ENCODE measurements around the gene CDCA4.
A peak's percentile ranks its signal among the peaks of the same experiment; 100 is the strongest.

Gene CDCA4

GRCh38 chr14:104992501-104992900 lies 28.4 kb downstream of the CDCA4 start:
- DNase-seq, result no peak
- H3K9me3 Mint-ChIP-seq, result peaks cover 4% of the 10 kb centered on the region
- no peaks in the 10 kb centered on the region for H3K36me3 Mint-ChIP-seq
- peaks cover 14% of the 10 kb centered on the region for H3K27me3 Mint-ChIP-seq
- CTCF ChIA-PET, result no interaction called here
- no peak overlapping the region for H3K27ac Mint-ChIP-seq
- H3K4me1 Mint-ChIP-seq, result no peaks in the 10 kb centered on the region
- no peak overlapping the region for H3K4me3 Mint-ChIP-seq

GRCh38 chr14:104991896-104992230 lies 29.0 kb downstream of the CDCA4 start:
- peaks cover 20% of the 10 kb centered on the region for H3K27me3 Mint-ChIP-seq
- H3K4me1 Mint-ChIP-seq, result peaks cover 3% of the 10 kb centered on the region
- DNase-seq, result no peak
- H3K36me3 Mint-ChIP-seq, result no peaks in the 10 kb centered on the region
- H3K27ac Mint-ChIP-seq, result peak overlapping the region; percentile 73
- H3K4me3 Mint-ChIP-seq, result no peak overlapping the region
- peaks cover 4% of the 10 kb centered on the region for H3K9me3 Mint-ChIP-seq
- CTCF ChIA-PET, result no interaction called here

DNA sequence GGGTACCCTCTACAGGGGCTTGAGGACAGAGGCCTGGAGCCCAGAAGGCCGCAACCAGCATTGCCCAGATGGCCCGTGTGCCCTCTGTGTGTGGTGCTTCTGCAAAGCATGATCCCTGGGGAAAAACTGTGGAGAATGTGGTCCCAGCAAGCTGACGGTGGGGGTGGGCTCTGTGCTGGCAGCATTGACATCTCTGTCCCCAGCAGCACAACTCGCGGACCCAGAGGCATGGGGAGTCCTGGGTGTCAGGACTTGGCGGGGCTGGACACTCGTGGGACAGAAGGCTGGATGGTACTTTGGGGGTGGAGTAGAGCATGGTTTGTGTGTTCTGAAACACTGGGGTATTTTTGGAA lies 31.0 kb downstream of the CDCA4 start:
- peaks cover 6% of the 10 kb centered on the region for H3K4me1 Mint-ChIP-seq
- no peak overlapping the region for H3K4me3 Mint-ChIP-seq
- peaks cover 4% of the 10 kb centered on the region for H3K9me3 Mint-ChIP-seq
- CTCF ChIA-PET, result interaction anchor here (0.8 kb wide), 1 partner anchor 51 kb away, joined by 3 read pairs; no protein-coding TSS in a partner anchor
- DNase-seq, result no peak
- H3K27ac Mint-ChIP-seq, result no peak overlapping the region
- H3K27me3 Mint-ChIP-seq, result peaks cover 29% of the 10 kb centered on the region
- no peaks in the 10 kb centered on the region for H3K36me3 Mint-ChIP-seq

GRCh38 chr14:104989236-104989950 lies 31.5 kb downstream of the CDCA4 start:
- no peak overlapping the region for H3K4me3 Mint-ChIP-seq
- H3K4me1 Mint-ChIP-seq, result peaks cover 8% of the 10 kb centered on the region
- H3K36me3 Mint-ChIP-seq, result no peaks in the 10 kb centered on the region
- no peak overlapping the region for H3K27ac Mint-ChIP-seq
- DNase-seq, result no peak
- H3K27me3 Mint-ChIP-seq, result peaks cover 29% of the 10 kb centered on the region
- CTCF ChIA-PET, result interaction anchor here (0.8 kb wide), 1 partner anchor 52 kb away, joined by 3 read pairs; no protein-coding TSS in a partner anchor
- H3K9me3 Mint-ChIP-seq, result peaks cover 4% of the 10 kb centered on the region

DNA sequence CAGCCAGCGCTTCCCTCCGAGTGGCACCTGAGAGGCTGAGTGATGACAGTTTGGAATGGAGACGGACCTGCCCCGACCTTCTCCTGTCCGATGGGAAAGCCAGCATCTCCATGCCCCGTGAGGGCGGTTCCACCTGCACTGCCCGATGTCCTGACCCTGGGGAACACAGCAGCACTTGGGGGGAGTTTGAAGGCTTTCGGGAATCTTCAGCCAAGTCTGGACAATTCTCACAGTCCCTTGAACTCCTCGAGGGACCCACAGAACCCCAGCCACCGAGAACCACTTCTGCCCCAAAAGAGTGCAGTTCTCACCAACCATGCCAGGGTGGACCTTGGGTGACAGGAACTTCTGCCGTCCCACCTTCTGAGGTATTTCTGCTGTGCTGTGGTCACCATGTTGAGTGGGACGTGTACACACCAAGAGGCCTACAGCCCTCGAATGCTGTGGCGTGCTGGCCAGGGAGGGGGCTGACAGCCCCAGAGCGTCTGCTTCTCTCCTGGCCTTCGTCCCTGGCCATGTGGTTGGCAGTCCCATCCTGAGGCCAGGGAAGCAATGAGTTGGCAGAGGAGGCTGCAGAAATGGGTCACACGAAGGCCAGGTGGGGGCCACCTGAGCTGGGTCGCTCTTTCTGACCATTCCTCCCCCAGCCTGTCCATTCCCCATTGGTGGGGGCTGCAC lies 34.3 kb downstream of the CDCA4 start:
- CTCF ChIA-PET, result no interaction called here
- no peak overlapping the region for H3K27ac Mint-ChIP-seq

DNA sequence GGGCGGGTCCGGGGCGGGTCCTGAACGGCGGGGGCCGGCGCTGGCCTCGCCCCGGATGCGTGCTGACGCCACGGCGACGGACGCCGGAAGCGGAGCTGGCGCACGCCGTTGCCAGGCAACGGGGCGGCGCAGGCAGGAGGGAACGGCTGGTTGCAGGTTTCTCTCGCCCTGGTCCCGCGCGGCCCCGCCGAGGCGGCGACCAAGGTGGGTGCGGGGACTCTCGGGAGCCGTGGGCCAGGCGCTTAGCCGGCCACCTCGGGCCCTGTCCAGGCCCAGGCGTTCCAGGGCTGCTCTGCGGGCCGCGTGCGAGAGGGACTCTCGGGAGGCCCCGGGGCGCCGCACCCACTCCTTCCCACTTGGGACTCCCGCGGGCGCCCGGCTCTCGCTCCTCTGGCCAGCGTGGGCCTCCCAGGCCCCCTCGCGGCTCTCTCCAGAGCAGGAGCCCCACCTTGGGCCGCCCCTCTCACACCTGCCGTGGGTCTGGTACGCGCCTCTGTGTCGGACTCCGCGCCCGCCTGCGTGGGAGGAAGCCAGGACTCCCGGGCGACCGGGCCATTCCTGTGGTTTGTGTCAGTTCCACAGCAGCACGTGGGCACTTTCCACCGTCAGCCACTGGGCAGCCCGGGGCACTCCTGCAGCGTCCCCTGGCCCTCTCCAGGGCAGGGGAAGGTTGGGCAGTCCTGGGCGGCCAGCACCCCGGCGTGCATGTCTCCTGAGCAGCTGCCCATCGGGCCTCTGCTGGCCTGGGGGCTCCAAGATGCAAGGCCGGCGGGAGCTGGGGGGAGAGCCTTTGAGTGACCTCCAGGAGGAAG lies 35.0 kb downstream of the CDCA4 start, which contains the start of gene CLBA1:
TSS of gene CLBA1 (plus strand) at position 114 of the 812 bp plus-strand sequence. CDS start at position 758, 644 bp downstream.
- CTCF ChIA-PET, result interaction anchor here (1.5 kb wide), 1 partner anchor 58 kb away, joined by 4 read pairs; no protein-coding TSS in a partner anchor
- Mint-ChIP-seq H3K36me3 (no peaks in the 10 kb centered on the region), H3K27me3 (peaks cover 40% of the 10 kb centered on the region), H3K4me1 (peaks cover 13% of the 10 kb centered on the region), H3K4me3 (peak within 1 kb of the TSS; percentile 72), H3K27ac (peak within 1 kb of the TSS; percentile 82), H3K9me3 (no peaks in the 10 kb centered on the region)
- peak; percentile 91 for DNase-seq

More for the DNA sequence above, 34.3 kb downstream of the CDCA4 start:
- peaks cover 13% of the 10 kb centered on the region for H3K4me1 Mint-ChIP-seq
- no peak for DNase-seq
- H3K4me3 Mint-ChIP-seq, result peak overlapping the region; percentile 60
- no peaks in the 10 kb centered on the region for H3K36me3 Mint-ChIP-seq
- peaks cover 36% of the 10 kb centered on the region for H3K27me3 Mint-ChIP-seq
- no peaks in the 10 kb centered on the region for H3K9me3 Mint-ChIP-seq

GRCh38 chr14:104984056-104984894 lies 36.6 kb downstream of the CDCA4 start:
- H3K9me3 Mint-ChIP-seq, result no peaks in the 10 kb centered on the region
- peak overlapping the region; percentile 72 for H3K4me3 Mint-ChIP-seq

DNA sequence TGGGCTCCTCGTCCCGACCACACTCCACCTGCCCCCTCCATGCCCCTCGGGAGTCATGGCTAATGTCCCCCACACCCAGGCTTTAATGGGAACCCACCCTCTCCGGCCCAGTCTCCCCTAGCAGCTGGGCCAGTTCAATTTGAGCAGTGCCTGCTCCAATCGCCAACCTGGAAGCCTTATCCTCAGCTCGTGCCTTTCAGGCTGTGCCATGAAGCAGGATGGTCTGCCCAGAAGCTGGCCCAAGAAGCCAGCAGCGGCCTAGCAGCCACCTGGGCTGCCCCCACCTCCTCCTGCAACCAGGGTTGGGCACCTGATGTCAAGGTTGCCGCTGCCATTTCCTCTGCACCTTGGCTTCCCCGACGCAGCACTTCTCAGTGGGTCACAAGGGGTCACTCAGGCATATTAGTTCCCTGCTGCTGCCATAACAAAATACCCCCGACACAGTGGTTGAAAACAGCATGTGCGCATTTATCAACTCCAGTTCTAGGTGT lies 37.6 kb downstream of the CDCA4 start:
- CTCF ChIA-PET, result interaction anchor here (2.3 kb wide), 1 partner anchor 9 kb away, joined by 10 read pairs; no protein-coding TSS in a partner anchor
- Mint-ChIP-seq H3K27ac (no peak overlapping the region), H3K4me1 (peaks cover 13% of the 10 kb centered on the region), H3K4me3 (no peak overlapping the region), H3K27me3 (peaks cover 63% of the 10 kb centered on the region), H3K36me3 (no peaks in the 10 kb centered on the region), H3K9me3 (no peaks in the 10 kb centered on the region)
- DNase-seq, result peak; percentile 20

More at GRCh38 chr14:104984056-104984894, 36.6 kb downstream of the CDCA4 start:
- CTCF ChIA-PET, result interaction anchor here (1.0 to 2.3 kb wide), 4 partner anchors 10 to 103 kb away, joined by 3 to 10 read pairs (median 4); no protein-coding TSS in a partner anchor
- H3K36me3 Mint-ChIP-seq, result no peaks in the 10 kb centered on the region
- H3K4me1 Mint-ChIP-seq, result peaks cover 13% of the 10 kb centered on the region
- DNase-seq, result peak; percentile 18
- peaks cover 55% of the 10 kb centered on the region for H3K27me3 Mint-ChIP-seq
- peak overlapping the region; percentile 82 for H3K27ac Mint-ChIP-seq

DNA sequence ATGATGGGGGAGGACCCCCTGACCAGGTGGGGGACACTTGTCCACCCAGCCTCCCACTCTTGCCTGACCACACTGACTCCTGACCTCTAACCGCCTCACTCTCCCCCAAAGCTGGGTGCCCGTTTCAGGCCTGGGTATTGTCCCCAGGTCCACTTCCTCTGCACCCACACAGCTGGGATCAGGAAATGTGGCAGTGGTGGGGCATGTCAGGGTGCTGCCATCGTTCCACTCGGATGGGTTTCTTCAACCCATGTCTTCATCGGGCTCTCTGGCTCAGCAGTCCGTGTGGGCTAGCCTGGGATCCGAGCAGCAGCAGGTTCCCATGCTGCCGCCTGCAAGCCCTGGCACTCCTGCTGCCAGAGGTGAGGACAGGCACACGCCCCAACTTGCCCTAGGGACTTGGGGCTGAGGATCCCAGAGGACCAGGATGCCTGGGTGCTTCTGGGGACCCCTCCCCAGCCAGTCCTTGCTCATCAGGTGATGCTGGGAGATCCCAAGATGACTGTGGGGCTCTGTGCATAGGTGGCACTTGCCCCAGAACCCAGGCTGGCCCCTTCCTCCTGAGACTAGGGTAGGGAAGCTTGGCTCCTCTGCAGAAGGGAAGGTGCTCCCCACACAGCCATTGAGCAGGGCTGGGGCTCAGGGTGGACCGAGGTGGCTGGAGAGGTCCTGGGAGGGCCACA lies 38.2 kb downstream of the CDCA4 start:
- DNase-seq, result peak; percentile 20
- H3K4me1 Mint-ChIP-seq, result peaks cover 15% of the 10 kb centered on the region
- CTCF ChIA-PET, result interaction anchor here (2.3 kb wide), 1 partner anchor 8 kb away, joined by 10 read pairs; no protein-coding TSS in a partner anchor
- H3K27me3 Mint-ChIP-seq, result peaks cover 61% of the 10 kb centered on the region
- no peak overlapping the region for H3K4me3 Mint-ChIP-seq
- no peak overlapping the region for H3K27ac Mint-ChIP-seq
- no peaks in the 10 kb centered on the region for H3K36me3 Mint-ChIP-seq
- H3K9me3 Mint-ChIP-seq, result no peaks in the 10 kb centered on the region

DNA sequence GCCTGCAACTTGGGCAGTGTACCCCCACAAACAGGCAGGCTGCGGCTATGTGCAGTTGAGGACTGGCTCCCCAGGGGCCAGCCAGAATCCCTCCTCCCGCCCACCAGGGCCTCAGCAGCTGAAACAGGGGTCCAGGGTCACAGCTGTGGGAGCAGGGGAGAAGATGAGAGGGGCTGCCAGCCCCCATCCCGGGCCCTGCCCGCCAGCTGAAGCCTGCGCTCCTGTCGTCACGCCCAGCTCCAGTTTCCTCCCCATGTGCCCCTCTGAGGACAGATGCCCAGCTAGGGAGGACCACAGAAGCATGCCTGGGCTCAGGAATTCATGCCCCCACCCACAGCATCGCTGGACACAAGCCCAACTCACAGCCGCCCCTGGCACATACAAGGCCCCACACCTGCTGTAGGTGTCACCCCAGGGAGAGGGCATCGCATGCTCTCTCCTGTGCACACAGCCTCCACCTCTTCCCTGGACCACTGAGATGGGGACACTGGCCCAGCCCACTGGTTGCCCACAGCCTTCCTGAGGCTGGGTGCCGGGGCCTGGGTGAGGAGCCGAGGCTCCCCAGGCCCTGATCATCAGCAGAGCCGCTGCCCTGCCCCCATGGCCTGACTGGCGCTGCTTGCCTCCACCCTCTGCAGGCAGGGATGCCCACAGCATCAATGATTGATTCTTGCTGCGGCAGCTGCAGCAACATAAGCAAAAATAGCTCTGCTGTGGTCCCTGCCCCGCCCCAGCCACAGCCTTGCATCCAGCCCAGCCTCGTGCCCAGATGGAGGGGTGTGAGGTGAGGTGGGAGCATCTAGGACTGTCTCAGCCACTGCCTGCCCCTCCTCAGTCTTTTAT lies 39.0 kb downstream of the CDCA4 start:
- Mint-ChIP-seq H3K27ac (peak overlapping the region; percentile 11), H3K4me3 (no peak overlapping the region), H3K36me3 (no peaks in the 10 kb centered on the region), H3K27me3 (peaks cover 61% of the 10 kb centered on the region), H3K4me1 (peaks cover 14% of the 10 kb centered on the region), H3K9me3 (no peaks in the 10 kb centered on the region)
- CTCF ChIA-PET, result interaction anchor here (0.6 to 1.0 kb wide), 2 partner anchors 56 to 63 kb away, joined by 3 to 6 read pairs; no protein-coding TSS in a partner anchor
- DNase-seq, result peak; percentile 18

DNA sequence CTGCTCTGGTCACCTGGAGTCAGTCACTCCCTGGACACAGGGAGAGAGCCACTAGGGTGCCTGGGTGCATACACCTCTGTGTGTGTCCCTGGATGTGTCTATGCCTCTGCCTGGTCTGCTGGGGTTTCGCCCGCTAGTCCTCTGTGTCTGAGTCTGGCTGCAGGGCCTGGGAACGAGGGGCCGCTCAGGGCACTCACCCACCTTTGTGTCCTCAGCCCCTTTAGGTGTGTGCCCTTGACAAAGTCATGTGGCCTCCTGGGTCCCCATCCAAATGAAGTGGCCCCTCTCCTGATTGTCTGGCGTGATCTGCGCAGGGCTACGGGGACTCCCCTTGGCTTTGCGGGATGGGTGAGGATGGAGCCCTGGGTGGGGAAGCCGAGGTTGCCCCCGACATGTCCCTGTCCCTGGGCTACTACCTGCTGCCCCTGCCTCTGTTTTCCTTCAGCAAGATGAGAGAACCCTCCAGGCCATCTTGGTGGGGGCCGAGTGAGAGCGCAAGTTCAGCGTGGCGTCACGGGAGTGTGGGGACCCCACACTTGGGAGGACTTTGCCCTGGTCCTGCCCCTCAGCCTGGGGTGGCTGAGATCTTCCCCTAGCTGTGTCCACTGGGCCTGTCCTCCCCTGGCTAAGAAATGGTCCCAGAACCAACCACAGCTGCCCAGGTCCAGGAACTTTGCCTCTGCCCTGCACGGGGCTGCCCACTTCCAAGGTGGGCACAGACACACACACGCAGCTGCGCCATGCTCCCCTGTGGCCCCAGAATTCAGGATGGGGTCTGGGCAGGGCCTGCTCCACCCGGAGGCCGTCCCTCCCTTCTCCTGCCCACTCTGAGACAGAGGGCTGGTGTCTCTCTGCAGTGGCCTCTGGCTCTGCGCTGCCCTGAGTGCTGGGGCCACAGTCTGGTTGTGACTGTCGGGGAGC lies 40.0 kb downstream of the CDCA4 start:
- Mint-ChIP-seq H3K27me3 (peaks cover 62% of the 10 kb centered on the region), H3K36me3 (no peaks in the 10 kb centered on the region), H3K27ac (no peak overlapping the region), H3K4me3 (no peak overlapping the region), H3K4me1 (peaks cover 14% of the 10 kb centered on the region), H3K9me3 (no peaks in the 10 kb centered on the region)
- CTCF ChIA-PET, result interaction anchor here (0.6 to 1.0 kb wide), 2 partner anchors 57 to 64 kb away, joined by 3 to 6 read pairs; no protein-coding TSS in a partner anchor
- peak; percentile 22 for DNase-seq
